Testis (tissue), 2 donors: ENCODE data around the gene LRRC72.

Experiments used
- POLR2A ChIP-seq: fragments of 450-650 bp; IDR thresholded peaks from one replicate; pipeline ENCODE4 v1.6.1; 2017; ENCODE audit warnings: antibody characterized with exemption, mild to moderate bottlenecking, moderate library complexity
- TF ChIP-seq, protein P1 (sequence below), 3 experiments: fragments of 450-650 bp in 2 of 3; fragments of 200-600 bp in 1 of 3; sonication (generic) in 1 of 3; IDR thresholded peaks; one replicate each; pipeline ENCODE4 v1.5.1; 2016 to 2019; ENCODE audit warnings: antibody characterized with exemption in 3 of 3, mild to moderate bottlenecking in 2 of 3, moderate library complexity in 1 of 3

GRCh38 chr7:16554518-16555236 is 28.1 kb downstream of the LRRC72 start:
- no peak for TF ChIP-seq POLR2A
- TF ChIP-seq, protein P1, sequence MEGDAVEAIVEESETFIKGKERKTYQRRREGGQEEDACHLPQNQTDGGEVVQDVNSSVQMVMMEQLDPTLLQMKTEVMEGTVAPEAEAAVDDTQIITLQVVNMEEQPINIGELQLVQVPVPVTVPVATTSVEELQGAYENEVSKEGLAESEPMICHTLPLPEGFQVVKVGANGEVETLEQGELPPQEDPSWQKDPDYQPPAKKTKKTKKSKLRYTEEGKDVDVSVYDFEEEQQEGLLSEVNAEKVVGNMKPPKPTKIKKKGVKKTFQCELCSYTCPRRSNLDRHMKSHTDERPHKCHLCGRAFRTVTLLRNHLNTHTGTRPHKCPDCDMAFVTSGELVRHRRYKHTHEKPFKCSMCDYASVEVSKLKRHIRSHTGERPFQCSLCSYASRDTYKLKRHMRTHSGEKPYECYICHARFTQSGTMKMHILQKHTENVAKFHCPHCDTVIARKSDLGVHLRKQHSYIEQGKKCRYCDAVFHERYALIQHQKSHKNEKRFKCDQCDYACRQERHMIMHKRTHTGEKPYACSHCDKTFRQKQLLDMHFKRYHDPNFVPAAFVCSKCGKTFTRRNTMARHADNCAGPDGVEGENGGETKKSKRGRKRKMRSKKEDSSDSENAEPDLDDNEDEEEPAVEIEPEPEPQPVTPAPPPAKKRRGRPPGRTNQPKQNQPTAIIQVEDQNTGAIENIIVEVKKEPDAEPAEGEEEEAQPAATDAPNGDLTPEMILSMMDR (IDR thresholded peaks at IDR 0.05) = no peak
